ENCODE measurements around the gene ZBTB7A.

Gene ZBTB7A

GRCh38 chr19:4051175-4052101, 15.3 kb downstream of the ZBTB7A start:
- no peak overlapping the region for H3K4me2 ChIP-seq
- H3K4me1 ChIP-seq (ENCODE audit: low read depth, poor library complexity, severe bottlenecking): no peaks in the 10 kb centered on the region
- H4K20me1 ChIP-seq (ENCODE audit: insufficient read depth): no peaks in the 10 kb centered on the region; the same call in 1 of the 2 replicates
- H3K36me3 ChIP-seq (ENCODE audit: insufficient read depth): no peaks in the 10 kb centered on the region
- H2AFZ ChIP-seq (ENCODE audit: low read depth): no peak overlapping the region
- H3K9ac ChIP-seq: no peak overlapping the region
- H3K27ac ChIP-seq: no peak overlapping the region
- H3K79me2 ChIP-seq (ENCODE audit: insufficient read depth, low read depth): peaks cover 66% of the 10 kb centered on the region
- no peak overlapping the region for H3K4me3 ChIP-seq (IDR thresholded peaks at IDR 0.05; ENCODE audit: insufficient read depth, low read depth, low read length)
- TF ChIP-seq, protein P1, sequence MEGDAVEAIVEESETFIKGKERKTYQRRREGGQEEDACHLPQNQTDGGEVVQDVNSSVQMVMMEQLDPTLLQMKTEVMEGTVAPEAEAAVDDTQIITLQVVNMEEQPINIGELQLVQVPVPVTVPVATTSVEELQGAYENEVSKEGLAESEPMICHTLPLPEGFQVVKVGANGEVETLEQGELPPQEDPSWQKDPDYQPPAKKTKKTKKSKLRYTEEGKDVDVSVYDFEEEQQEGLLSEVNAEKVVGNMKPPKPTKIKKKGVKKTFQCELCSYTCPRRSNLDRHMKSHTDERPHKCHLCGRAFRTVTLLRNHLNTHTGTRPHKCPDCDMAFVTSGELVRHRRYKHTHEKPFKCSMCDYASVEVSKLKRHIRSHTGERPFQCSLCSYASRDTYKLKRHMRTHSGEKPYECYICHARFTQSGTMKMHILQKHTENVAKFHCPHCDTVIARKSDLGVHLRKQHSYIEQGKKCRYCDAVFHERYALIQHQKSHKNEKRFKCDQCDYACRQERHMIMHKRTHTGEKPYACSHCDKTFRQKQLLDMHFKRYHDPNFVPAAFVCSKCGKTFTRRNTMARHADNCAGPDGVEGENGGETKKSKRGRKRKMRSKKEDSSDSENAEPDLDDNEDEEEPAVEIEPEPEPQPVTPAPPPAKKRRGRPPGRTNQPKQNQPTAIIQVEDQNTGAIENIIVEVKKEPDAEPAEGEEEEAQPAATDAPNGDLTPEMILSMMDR (conservative IDR thresholded peaks at IDR 0.05; ENCODE audit: low read depth, low read length): no peak
- no peaks in the 10 kb centered on the region for H3K27me3 ChIP-seq (ENCODE audit: insufficient read depth, low read depth)

DNA sequence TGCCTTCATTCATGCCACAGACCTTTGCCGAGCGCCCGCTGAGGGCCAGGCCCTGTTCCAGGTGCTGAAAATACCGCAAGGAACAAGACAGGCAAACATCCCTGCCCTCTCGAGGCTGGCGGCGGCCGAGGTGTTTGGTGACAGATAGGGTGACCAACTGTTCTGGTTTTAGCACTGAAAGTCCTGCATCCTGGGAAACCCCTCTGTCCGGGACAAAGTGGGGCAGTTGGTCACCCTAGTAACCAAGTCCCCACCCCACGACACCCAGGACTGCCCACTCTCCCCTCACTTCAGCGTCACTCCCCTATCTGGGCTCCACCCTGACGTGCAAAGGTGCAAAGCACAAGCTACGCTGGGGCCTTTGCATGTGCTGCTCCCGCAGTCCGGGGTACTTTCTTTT, 17.3 kb downstream of the ZBTB7A start:
- H3K79me2 ChIP-seq (ENCODE audit: insufficient read depth, low read depth): peaks cover 53% of the 10 kb centered on the region
- no peaks in the 10 kb centered on the region for H3K36me3 ChIP-seq (ENCODE audit: insufficient read depth)
- H3K9ac ChIP-seq: no peak overlapping the region
- TF ChIP-seq, protein P1 (conservative IDR thresholded peaks at IDR 0.05; ENCODE audit: low read depth, low read length): no peak
- H3K4me2 ChIP-seq: no peak overlapping the region
- no peaks in the 10 kb centered on the region for H3K27me3 ChIP-seq (ENCODE audit: insufficient read depth, low read depth)
- H3K4me3 ChIP-seq (IDR thresholded peaks at IDR 0.05; ENCODE audit: insufficient read depth, low read depth, low read length): no peak overlapping the region
- H4K20me1 ChIP-seq (ENCODE audit: insufficient read depth): no peaks in the 10 kb centered on the region; the same call in 1 of the 2 replicates
- H3K27ac ChIP-seq: no peak overlapping the region
- H3K4me1 ChIP-seq (ENCODE audit: low read depth, poor library complexity, severe bottlenecking): no peaks in the 10 kb centered on the region
- no peak overlapping the region for H2AFZ ChIP-seq (ENCODE audit: low read depth)

- Histone ChIP-seq H3K4me2 (no peak overlapping the region), H2AFZ (ENCODE audit: low read depth) (no peak overlapping the region), H4K20me1 (ENCODE audit: insufficient read depth) (no peaks in the 10 kb centered on the region; the same call in 1 of the 2 replicates), H3K79me2 (ENCODE audit: insufficient read depth, low read depth) (peaks cover 34% of the 10 kb centered on the region), H3K36me3 (ENCODE audit: insufficient read depth) (no peaks in the 10 kb centered on the region), H3K4me1 (ENCODE audit: low read depth, poor library complexity, severe bottlenecking) (no peaks in the 10 kb centered on the region), H3K9ac (no peak overlapping the region), H3K27ac (no peak overlapping the region), H3K4me3 (IDR thresholded peaks at IDR 0.05; ENCODE audit: insufficient read depth, low read depth, low read length) (no peak overlapping the region), H3K27me3 (ENCODE audit: insufficient read depth, low read depth) (no peaks in the 10 kb centered on the region)
- TF ChIP-seq, protein P1 (conservative IDR thresholded peaks at IDR 0.05; ENCODE audit: low read depth, low read length): no peak
These were observed 19.6 kb downstream of the ZBTB7A start for GRCh38 chr19:4046946-4047683.

DNA sequence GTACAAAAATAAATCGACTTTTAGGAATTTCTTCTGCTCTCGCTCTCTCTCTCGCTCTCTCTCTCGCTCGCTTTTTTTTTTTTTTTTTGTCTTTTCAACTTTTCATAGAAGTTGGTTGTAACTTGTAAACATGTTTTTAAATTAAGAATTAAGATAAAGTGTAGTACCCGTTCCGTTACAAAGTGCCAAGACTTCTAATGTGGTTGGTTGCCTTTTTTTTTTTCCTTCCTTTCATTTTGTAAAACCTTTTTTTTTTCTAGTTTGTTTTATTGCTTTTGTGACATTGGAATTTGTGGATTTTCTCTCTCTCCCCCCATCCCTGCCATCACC, 20.4 kb downstream of the ZBTB7A start:
- H3K9ac ChIP-seq: no peak overlapping the region
- H3K4me2 ChIP-seq: no peak overlapping the region
- H3K4me1 ChIP-seq (ENCODE audit: low read depth, poor library complexity, severe bottlenecking): no peaks in the 10 kb centered on the region
- no peak overlapping the region for H3K27ac ChIP-seq
- TF ChIP-seq, protein P1 (conservative IDR thresholded peaks at IDR 0.05; ENCODE audit: low read depth, low read length): no peak
- H3K79me2 ChIP-seq (ENCODE audit: insufficient read depth, low read depth): peaks cover 27% of the 10 kb centered on the region
- no peak overlapping the region for H2AFZ ChIP-seq (ENCODE audit: low read depth)
- no peaks in the 10 kb centered on the region for H3K27me3 ChIP-seq (ENCODE audit: insufficient read depth, low read depth)
- no peaks in the 10 kb centered on the region; the same call in 1 of the 2 replicates for H4K20me1 ChIP-seq (ENCODE audit: insufficient read depth)
- no peak overlapping the region for H3K4me3 ChIP-seq (IDR thresholded peaks at IDR 0.05; ENCODE audit: insufficient read depth, low read depth, low read length)
- H3K36me3 ChIP-seq (ENCODE audit: insufficient read depth): no peaks in the 10 kb centered on the region

All from KMS-11 (cell line).